ENCODE results near the gene TTC33.

DNA sequence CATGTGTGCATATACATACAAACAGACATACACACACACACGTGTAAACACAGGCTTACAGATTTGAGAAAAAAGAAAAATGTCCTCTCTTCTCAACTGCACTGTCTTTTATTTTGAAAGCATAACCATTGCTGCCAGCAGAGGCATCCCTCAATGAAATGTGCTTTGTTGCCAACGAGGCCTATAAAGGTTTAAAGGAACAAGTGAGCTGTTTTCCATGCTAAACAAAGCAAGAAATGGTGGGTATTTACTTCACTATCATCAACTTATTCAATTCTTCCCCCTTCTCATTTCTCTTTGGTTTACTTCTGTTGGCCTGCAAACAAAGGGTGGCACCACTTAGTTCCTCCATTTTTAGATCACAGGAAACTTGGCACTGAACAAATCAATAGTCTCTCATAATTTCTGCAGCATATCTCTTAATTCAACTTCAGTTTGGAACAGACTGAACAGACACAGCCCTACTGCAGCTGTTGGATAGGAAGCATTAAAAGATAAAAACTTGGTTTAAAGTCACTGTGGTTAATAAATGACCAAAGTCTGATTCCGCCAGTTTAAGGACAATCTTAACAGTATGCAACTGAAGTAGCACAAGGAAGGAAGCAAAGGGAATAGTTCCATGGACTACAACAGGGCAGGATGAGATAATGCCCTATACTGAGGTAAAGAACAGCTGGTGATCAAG lies 21.7 kb downstream of the TTC33 start:
- TF ChIP-seq, protein P1, sequence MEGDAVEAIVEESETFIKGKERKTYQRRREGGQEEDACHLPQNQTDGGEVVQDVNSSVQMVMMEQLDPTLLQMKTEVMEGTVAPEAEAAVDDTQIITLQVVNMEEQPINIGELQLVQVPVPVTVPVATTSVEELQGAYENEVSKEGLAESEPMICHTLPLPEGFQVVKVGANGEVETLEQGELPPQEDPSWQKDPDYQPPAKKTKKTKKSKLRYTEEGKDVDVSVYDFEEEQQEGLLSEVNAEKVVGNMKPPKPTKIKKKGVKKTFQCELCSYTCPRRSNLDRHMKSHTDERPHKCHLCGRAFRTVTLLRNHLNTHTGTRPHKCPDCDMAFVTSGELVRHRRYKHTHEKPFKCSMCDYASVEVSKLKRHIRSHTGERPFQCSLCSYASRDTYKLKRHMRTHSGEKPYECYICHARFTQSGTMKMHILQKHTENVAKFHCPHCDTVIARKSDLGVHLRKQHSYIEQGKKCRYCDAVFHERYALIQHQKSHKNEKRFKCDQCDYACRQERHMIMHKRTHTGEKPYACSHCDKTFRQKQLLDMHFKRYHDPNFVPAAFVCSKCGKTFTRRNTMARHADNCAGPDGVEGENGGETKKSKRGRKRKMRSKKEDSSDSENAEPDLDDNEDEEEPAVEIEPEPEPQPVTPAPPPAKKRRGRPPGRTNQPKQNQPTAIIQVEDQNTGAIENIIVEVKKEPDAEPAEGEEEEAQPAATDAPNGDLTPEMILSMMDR (conservative IDR thresholded peaks at IDR 0.05) = no peak
- no peak for TF ChIP-seq ZFX (IDR thresholded peaks at IDR 0.05)

Data from C4-2B (cell line).